Germinal center (tissue), 1 donor: ENCODE measurements around the gene ONECUT2.

Experiments used
- DNase-seq: peaks from one replicate; pipeline ENCODE4 v3.0.0; 2012; ENCODE audit warnings: mixed read lengths, low spot score

The ONECUT2 gene

DNA sequence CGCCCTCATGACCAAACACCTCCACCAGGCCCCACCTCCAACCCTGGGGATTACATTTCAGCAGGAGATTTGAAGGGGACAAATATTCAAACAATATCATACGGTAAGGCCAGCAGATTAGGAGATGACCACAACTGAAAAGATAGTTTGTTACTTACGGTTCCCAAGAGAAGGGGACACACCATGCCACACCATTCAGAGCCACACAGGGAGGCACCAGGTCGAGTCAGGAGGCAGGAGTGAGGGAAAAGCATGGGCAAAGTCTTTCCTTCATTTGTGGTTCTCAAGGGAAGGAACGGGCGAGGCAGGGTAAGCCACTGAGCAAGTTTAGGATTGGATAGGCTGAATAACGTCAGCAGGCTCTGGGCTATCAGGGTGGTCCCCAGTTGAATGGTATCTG is 94.0 kb downstream of the ONECUT2 start:
- DNase-seq = no peak

- no peak for DNase-seq
Measured at GRCh38 chr18:57533006-57533867, 98.1 kb downstream of the ONECUT2 start.

DNA sequence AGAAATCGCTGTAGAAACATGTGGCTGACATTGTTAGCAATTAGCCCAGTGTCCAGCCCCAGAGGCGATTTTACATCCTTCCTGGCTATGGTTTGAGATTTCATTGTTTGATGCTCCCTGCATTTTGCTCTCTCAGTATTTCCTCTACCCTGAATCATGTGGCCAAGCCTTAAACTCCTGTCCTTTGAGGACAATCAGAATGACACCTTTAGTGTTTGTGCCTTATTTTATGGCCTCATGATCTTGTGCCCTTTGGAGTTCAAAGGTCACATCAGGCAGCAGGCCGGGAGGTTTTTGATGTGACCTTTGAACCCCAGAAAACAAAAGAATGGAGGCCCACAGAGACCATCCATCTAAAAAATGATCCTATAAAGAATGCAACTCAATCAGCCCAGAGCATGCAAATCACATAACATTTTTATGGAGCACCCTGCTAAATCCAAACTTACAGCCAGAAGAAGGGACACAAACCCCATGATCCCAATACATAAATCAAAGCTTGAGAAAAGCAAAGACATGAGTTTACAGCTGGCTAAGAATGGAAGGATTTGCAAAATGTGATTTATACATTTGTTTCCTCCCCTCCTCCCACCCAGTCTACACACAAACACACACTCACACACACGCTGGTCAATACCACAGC is 98.8 kb downstream of the ONECUT2 start:
- no peak for DNase-seq

GRCh38 chr18:57534511-57534909 is 99.3 kb downstream of the ONECUT2 start:
- no peak for DNase-seq

DNA sequence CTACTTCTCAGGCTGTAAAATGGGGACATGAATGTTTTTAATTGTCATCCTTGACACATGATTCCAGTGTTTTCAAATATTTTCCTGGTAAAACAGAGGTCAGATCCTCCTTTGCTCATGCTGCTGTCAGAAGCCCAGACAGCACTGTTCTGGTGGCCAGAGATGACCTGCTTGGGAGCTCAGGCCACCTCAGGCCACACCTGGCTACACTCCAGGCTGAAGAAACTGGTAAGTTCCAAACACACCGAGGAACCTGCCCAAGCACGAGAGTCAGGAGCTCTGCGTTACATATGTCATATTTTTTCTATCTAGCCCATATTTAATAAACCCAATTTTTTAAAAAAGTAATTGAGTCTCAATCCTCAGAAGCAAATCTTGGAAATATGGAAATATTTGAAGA is 103.4 kb downstream of the ONECUT2 start:
- no peak for DNase-seq

GRCh38 chr18:57539702-57540101 is 104.5 kb downstream of the ONECUT2 start:
- no peak for DNase-seq
